HG03354 (cell line): ENCODE measurements around the gene GALNT16.
"Not testable (repeated sequence)": the region's sequence is repeated elsewhere in the genome, so short reads cannot be mapped to it uniquely, and the experiment has no call there.

Experiments
- ATAC-seq: cut with Tn5 transposase; IDR thresholded peaks from one replicate; pipeline ENCODE4 v1.9.1; 2021; ENCODE audit warnings: mild to moderate bottlenecking; ENCODE audit not compliant: unreplicated experiment, poor library complexity, severe bottlenecking

GALNT16 gene

GRCh38 chr14:69356903-69357543 lies 97.1 kb downstream of the GALNT16 start:
- ATAC-seq, result no peak

DNA sequence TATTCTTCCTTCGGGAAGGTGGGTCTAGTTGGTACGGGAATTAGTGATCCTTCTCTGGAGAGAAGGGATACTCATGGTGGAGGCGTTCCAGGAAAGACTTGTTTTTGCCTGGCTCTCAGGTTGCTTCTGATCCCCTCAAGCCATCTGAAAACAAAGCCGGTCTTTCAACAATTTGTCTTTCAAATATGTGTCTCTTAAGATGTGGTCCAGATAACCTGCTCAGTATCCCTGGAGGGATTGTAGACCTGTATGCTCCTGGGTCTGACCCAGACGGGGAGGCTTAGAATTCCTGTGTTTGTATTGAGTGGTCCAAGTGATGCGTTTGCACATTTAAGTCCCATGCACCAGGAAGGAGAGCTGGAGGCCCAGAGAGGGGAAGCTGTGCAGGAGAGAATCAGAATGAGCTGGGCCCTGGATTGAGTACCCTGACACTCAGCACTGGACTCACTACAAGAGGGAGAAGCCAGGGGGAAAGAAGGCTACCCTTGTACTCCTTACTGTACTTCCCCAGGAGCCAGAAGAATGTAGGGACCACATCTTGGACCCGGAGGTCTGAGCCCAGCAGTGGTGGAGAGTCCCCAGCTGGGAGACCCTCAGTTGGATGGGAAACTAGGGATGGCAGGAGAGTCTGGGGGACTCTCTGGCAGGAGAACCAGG lies 97.7 kb downstream of the GALNT16 start:
- ATAC-seq, result no peak

- ATAC-seq, result no peak
Observed at GRCh38 chr14:69358233-69358963, 98.4 kb downstream of the GALNT16 start.

DNA sequence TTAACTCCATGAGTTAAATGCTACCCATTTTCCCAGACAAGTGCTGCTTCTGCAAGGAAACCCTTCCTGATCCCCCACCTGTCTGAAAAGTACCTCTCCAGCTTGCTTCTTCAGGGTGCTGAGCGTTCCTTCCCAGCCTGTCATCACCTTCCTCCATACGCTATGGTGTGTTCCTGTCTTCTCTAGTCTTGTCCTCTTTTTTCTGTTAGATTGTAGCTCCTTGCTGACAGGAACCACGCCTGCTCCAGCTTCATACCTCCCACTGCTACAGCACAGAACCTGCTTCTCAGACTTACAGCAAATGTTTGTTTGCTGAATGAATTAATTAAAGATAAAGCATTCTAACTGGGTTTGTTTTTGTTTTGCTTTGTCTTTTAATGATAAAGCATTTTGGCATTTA lies 99.0 kb downstream of the GALNT16 start:
- no peak for ATAC-seq

GRCh38 chr14:69360438-69361108 lies 100.6 kb downstream of the GALNT16 start:
- ATAC-seq, result no peak

DNA sequence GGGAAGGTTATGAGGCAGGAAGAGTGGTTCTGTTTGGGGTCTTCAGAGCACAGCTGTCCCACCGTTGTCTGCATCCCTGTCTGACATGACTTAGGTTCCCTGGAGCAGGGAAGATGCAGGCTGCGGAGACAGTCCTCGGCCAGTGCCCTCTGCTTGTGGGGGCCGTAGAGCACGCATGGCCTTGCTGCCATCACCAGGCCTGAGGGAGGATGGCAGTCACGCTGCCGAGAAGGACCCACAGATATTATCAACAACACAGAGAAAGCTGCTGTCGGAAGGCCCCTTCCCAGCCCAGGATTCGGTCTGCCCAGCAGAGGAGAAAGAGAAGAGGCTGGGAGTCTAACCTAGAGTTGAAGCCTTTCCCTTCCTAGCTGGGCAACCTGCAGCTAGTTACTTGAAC lies 103.1 kb downstream of the GALNT16 start:
- ATAC-seq, result no peak

- no peak for ATAC-seq
Observed at GRCh38 chr14:69363964-69364363, 104.0 kb downstream of the GALNT16 start.

DNA sequence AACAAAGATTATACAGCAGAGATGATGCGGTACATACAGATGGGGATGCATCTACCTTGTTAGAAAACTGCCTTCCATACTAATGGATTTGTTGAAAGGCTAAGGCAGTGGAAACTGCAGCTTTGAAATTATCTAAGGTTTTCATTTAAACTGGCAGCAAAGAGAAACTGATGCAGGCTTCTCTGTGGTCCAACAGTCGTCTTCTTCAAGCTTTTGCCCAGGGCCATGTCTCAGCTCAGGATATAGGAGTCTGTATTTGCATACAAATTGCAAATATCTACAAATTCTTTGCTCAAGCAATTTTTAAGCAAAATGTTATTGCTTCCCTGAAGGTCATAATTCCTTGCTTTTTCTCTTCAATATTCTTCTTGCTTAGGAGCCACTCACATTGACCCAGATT lies 104.4 kb downstream of the GALNT16 start:
- ATAC-seq, result no peak

GRCh38 chr14:69366069-69366468 lies 106.1 kb downstream of the GALNT16 start:
- ATAC-seq, result no peak

GRCh38 chr14:69366761-69367160 lies 106.8 kb downstream of the GALNT16 start:
- no peak for ATAC-seq

DNA sequence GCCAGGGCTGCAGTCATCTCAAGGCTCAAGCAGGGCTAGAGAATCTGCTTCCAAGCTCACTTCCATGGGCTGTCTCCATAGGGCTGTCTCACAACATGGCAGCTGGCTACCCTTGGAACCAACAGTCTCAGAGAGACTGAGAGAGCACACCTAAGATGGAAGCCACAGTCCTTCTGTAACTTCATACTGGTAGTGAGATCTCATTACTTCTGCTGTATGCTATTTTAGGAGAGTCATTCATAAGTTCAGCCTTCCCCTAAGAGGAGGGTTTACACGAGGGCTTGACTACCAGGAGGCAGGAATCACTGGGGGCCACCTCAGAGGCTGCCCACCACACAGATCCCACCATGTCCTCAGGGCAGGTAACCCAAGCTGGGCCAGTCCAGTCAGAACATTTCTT lies 108.4 kb downstream of the GALNT16 start:
- ATAC-seq, result no peak

DNA sequence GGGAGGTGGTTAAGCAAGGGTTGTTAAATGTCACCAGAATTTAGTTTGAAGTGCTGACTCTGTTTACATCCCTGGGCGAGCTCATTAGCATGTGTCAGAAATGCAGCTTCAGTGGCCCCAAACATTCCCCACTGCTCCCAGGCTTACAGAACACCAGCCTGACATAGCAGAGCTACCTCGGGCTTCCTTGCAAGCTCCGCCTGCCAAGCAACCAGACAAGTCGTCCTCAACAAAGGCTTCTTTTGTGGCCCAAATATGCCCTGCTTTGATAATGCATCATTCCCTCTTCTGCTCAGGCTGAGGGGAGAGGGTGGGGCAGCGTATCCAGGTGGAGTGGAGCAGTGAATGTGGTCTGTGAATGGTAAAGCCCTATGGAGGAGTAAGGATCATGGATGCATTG lies 110.1 kb downstream of the GALNT16 start:
- ATAC-seq, result no peak

- no peak for ATAC-seq
Observed at GRCh38 chr14:69372146-69372545, 112.2 kb downstream of the GALNT16 start.

DNA sequence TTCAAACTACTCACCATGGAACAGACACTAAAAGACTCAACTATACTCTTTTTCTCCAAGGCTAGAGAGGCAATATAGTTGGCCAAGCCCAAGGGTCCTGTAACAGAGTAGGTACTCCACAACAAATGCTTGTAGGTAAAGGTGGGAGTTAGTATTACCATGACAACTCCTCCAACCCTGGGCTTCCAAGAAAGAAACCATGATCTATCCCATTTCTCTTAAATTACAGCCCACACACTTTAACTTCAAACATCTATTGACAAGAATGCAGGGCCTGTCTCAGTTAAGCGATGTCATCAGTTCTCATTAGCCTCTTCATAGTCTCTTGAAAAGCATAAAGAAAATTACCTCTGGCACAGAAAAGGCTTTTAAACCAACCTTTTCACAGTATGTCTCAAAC lies 113.1 kb downstream of the GALNT16 start:
- ATAC-seq, result no peak

DNA sequence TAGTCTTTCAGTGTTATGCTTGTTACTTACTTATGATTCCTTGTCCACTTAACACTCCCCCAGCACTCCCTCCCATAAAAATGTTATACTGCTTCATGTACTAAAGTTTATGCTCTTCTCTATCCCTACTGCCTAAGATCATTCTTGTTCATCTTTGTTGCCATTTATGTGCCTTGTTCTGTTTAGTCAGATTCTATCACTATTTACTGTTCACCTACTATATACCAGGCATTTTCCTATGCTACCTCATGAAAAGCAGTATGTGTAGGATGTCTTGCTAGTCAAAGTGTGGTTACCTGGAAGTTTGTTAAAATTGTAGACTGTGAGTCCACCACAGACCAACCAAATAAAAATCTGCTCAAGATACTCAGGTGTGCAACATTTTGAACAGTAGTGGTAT lies 114.3 kb downstream of the GALNT16 start:
- no peak for ATAC-seq

DNA sequence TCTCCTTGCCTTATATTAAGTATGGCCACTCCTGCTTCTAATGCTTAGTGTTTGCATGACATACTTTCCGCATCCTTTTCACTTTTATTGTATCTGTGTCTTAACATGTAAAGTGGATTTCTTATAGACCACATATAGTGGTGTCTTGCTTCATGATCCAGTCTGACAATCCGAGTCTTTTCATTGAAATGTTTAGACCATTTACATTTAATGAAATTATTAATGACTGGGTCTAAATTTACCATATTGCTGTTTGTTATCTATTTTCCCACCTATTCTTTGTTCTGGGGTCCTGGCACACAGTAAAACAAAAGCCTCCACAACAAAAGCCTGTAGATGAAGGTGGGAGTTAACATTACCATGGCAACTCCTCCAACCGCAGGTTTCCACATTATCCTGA lies 115.2 kb downstream of the GALNT16 start:
- ATAC-seq, result no peak

DNA sequence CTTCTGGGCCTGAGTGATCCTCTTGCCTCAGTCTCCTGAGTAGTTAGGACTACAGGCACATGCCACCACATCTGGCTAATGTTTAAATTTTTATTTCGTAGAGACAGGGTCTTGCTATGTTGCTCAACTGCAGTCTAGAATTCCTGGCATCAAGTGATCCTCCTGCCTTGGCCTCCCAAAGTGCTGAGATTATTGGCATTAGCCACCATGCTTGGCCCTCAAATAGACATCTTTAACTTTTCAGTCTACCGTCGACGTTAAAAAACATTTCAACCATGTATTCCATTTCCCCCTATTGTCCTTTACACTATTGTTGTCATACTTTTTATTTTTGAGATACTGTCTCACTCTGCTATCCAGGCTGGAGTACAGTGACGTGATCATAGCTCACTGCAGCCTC lies 115.8 kb downstream of the GALNT16 start:
- ATAC-seq, result no peak

GRCh38 chr14:69376439-69376838 lies 116.5 kb downstream of the GALNT16 start:
- ATAC-seq, result no peak

- ATAC-seq, result no peak
Observed at GRCh38 chr14:69378274-69378673, 118.3 kb downstream of the GALNT16 start.

DNA sequence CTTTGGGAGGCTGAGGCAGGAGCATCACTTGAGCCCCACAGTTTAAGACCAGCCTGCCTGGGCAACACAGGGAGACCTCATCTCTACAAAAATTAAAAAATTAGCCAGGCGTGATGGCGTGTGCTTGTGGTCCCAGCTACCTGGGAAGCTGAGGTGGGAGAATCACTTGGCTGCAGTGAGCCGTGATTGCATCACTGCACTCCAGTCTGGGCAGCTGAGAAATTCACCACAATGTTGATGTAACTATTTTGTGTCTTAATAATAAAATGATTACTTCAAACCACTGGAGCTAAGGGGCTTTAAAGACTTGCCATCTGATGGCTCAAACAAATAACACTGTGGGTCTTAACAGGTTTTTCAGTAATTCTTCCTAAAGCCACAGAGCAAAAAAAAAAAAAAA lies 127.4 kb downstream of the GALNT16 start:
- no peak for ATAC-seq

- not testable (repeated sequence) for ATAC-seq
Observed at GRCh38 chr14:69391400-69391799, 131.4 kb downstream of the GALNT16 start.
